Kidney (tissue), 14 donors: ENCODE measurements around the gene STYXL1. TPM values are rescaled to one million over a fixed set of nuclear protein-coding genes. Genes with fewer than 3 reads are reported as not detected.
A peak's percentile ranks its signal among the peaks of the same experiment; 100 is the strongest.
"Not testable (repeated sequence)": the region's sequence is repeated elsewhere in the genome, so short reads cannot be mapped to it uniquely, and the experiment has no call there.

Experiments used
- DNase-seq, 5 donors: peaks; one replicate each; pipeline ENCODE4 v3.0.0-alpha.2; 2013 to 2020
- FAIRE-seq: peaks from 2 replicates; lab custom pipeline; 2012; peaks lifted over from hg19 to GRCh38; lab: Jason Lieb, UNC
- H3K27ac ChIP-seq, 2 donors: one replicate each; pipeline ENCODE4 v1.7.0; 2013; ENCODE audit warnings: low read depth in 2 of 2, low read length in 2 of 2, inconsistent platforms in 1 of 2
- H3K27me3 ChIP-seq: one replicate; pipeline ENCODE4 v1.7.1; 2013; ENCODE audit warnings: low read length, inconsistent platforms; ENCODE audit not compliant: control insufficient read depth, insufficient read depth
- H3K36me3 ChIP-seq, 3 donors: one replicate each; pipeline versions ENCODE4 v1.7.0 to v1.7.1; 2013; ENCODE audit warnings: low read length in 3 of 3, control low read depth in 1 of 3, inconsistent platforms in 1 of 3; ENCODE audit not compliant: insufficient read depth in 3 of 3, control insufficient read depth in 2 of 3
- H3K4me1 ChIP-seq, 3 donors: one replicate each; pipeline versions ENCODE4 v1.7.0 to v1.7.1; 2013; ENCODE audit warnings: low read length in 3 of 3, inconsistent platforms in 1 of 3, low read depth in 1 of 3; ENCODE audit not compliant: control insufficient read depth in 2 of 3, insufficient read depth in 2 of 3
- H3K4me3 ChIP-seq, 3 donors: one replicate each; pipeline versions ENCODE4 v1.7.0 to v1.8.1; 2013; ENCODE audit warnings: low read length in 3 of 3, control low read depth in 1 of 3, inconsistent platforms in 1 of 3
- H3K9ac ChIP-seq, 3 donors: one replicate each; pipeline versions ENCODE4 v1.7.0 to v1.7.1; 2013; ENCODE audit warnings: low read length in 3 of 3, control low read depth in 1 of 3, inconsistent platforms in 1 of 3
- H3K9me3 ChIP-seq, 3 donors: one replicate each; pipeline versions ENCODE4 v1.7.0 to v1.7.1; 2013; ENCODE audit warnings: low read length in 3 of 3, control low read depth in 1 of 3, inconsistent platforms in 1 of 3; ENCODE audit not compliant: control insufficient read depth in 2 of 3, insufficient read depth in 1 of 3
- CTCF ChIP-seq: IDR thresholded peaks from 3 replicates; pipeline ENCODE4 v1.5.1; 2012; ENCODE audit warnings: mild to moderate bottlenecking, moderate library complexity, borderline replicate concordance; ENCODE audit not compliant: insufficient read depth; ENCODE audit errors: extremely low read depth
- intact Hi-C: fragments of 100-400 bp; cut with DNase I; formaldehyde crosslinking; loops from one replicate; pipeline ENCODE4 v1.11.1; 2022
- polyA plus RNA-seq: library from polyadenylated mRNA; stranded (reverse); fragments of 350-450 nt; fragmentation: Illumina TruSeq; extraction: RNeasy Lipid Tissue Mini Kit (QIAGEN cat#74804); gene quantifications from one replicate; pipeline ENCODE4 v1.2.3, GENCODE V29; 2014; ENCODE audit warnings: low read depth, low replicate concordance; ENCODE audit not compliant: insufficient read depth
- total RNA-seq: library from RNA; stranded (reverse); fragmentation: NEBNext Ultra II Directional; extraction: Animal tissue kit (Norgen Biotek cat#: 25700); gene quantifications from one replicate; pipeline ENCODE4 v1.2.1, GENCODE V29; 2021
- donor health status: control.
- donor health status: control.
- donor health status: control.
- donor health status: control.
- donor health status: control.
- donor health status: DM: yes; HTN: yes; CAD: no.
- donor health status: Normal renal cell carcinoma (clear cell type).

STYXL1 gene
- total and polyA plus RNA-seq, 2 donors from 2014 or later: 29.9 to 55.5 TPM

DNA sequence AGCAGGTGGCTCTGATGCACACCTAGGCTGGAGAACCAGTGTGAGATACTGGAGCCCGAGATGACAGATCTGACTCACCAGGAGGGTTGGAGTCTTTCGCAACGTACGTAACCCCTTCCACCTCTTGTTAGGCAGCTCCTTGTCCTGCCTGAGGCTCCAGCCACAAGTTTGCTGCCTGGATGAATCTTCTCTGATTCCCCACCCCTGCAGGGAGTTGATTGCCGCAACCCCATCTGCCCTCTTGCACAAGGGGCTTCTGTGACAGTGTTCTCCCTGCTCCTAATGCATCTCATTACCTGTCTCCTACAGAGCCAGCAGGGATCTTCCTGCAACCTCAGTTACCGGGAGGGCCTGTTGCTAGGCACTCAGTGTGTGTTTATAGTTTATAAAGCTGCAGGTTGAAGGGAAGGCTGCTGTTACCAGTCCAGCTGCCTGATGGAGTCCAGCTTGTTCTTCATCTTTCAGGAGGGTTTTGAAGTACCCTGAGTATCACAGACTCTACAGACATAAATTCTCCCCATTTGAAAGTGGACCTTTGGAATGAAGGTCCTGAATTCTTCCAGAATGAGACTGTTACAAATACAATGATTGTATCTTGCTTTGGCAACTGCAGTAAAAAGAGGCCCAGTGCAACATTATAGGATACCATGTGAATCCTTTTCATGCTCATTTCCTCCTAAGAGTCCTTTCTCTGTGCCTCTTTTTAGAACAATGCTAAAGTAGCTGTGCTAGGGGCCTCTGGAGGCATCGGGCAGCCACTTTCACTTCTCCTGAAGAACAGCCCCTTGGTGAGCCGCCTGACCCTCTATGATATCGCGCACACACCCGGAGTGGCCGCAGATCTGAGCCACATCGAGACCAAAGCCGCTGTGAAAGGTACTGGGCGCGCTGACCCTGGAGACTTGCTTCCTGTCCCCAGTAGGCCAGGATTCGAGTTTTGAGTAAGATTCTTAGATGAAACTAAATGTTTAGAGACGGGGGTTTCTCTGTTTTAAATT is 6.6 kb upstream of the STYXL1 start:
- H3K36me3 ChIP-seq: peaks cover 2 to 34% (median 24%) of the 10 kb centered on the region in 3 donors
- H3K9ac ChIP-seq: no peak overlapping the region
- H3K4me1 ChIP-seq: no peaks in the 10 kb centered on the region
- FAIRE-seq (no peak), DNase-seq (peak in 1 of 5 donors; percentile 8)
- no peaks in the 10 kb centered on the region for H3K27me3 ChIP-seq
- intact Hi-C loops: no loop called here
- no peak for TF ChIP-seq CTCF
- H3K4me3 ChIP-seq: no peak overlapping the region
- H3K9me3 ChIP-seq: no peaks in the 10 kb centered on the region
- H3K27ac ChIP-seq: no peak overlapping the region

DNA sequence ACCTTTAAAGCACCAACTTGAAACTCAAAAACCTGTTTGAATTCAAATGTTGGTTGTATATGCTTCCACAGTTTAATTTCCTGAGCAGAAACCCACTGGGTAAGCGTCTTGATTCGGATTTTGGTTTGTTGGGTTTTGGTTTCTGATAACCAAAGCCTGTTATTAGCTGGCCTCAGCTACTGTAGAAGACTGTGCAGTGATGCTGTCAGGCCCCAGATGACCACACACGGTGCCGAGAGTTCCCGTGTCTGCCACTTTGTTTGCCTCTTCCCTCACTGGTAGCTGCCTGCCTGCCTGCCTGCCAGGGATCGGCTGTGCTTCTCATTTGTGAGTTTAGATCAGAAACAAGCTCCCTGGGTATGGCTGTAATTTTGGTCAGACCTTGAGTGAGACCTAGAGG is 5.7 kb upstream of the STYXL1 start:
- DNase-seq (no peak), FAIRE-seq (no peak)
- intact Hi-C loops: no loop called here
- Histone ChIP-seq H3K27me3 (no peaks in the 10 kb centered on the region), H3K27ac (no peak overlapping the region), H3K9me3 (no peaks in the 10 kb centered on the region), H3K36me3 (peaks cover 2 to 26% (median 16%) of the 10 kb centered on the region in 3 donors), H3K4me1 (peaks cover 0 to 6% (median 5%) of the 10 kb centered on the region in 3 donors), H3K9ac (no peak overlapping the region), H3K4me3 (no peak overlapping the region)
- no peak for TF ChIP-seq CTCF

DNA sequence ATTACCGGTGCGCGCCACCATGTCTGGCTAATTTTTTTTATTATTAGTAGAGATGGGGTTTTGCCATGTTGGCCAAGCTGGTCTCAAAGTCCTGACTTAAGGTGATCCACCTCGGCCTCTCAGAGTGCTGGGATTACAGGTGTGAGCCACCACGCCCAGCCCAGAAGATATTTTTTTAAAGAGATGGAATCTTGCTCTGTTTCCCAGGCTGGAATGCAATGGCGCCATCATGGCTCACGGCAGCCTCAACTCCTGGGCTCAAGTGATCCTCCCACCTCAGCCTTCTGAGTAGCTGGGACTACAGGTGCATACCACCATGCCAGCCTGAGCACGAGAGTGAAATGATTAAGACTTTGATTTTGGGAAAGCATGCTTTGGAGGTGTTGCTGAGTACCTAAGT is 4.9 kb upstream of the STYXL1 start:
- H3K27ac ChIP-seq, FAIRE-seq, H3K4me3 ChIP-seq, H3K4me1 ChIP-seq, DNase-seq, intact Hi-C loops, H3K27me3 ChIP-seq, H3K9ac ChIP-seq, H3K9me3 ChIP-seq: not testable (repeated sequence)
- H3K36me3 ChIP-seq: peaks cover 0 to 18% (median 9%) of the 10 kb centered on the region in 3 donors

DNA sequence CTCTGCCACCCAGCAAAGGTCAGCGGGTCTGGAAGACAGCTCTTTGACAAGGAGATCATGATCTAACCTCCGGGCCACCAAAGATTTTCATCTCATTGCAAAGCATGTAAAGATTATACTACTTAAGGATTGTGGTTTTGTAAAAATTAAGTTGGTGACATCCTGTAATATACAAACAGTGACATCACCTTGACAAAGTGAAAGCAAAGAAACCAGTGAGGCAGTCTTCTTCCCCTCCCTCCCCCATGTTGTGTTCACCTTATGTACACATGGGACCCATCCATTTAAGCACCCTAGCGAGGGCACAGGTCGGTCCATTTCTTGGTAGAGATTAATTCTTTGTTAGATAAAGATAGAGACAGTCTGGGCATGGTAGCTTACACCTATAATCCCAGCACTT is 4.0 kb upstream of the STYXL1 start:
- Histone ChIP-seq H3K9ac (no peak overlapping the region), H3K36me3 (peaks cover 0 to 11% (median 6%) of the 10 kb centered on the region in 3 donors), H3K4me3 (no peak overlapping the region), H3K27me3 (no peaks in the 10 kb centered on the region), H3K4me1 (peaks cover 0 to 6% (median 5%) of the 10 kb centered on the region in 3 donors), H3K27ac (no peak overlapping the region), H3K9me3 (no peaks in the 10 kb centered on the region)
- no peak for TF ChIP-seq CTCF
- intact Hi-C loops: no loop called here
- DNase-seq: no peak
- no peak for FAIRE-seq
